Midbrain (tissue), 1 donor: Measurements from ENCODE around the gene FOXM1.

ENCODE experiments used
- DNase-seq: peaks from one replicate; lab custom pipeline; 2025; lab: John Stamatoyannopoulos, UW

Gene FOXM1

GRCh38 chr12:2877047-2877952 is at the start of gene FOXM1, which contains the start of gene RHNO1:
TSS of gene FOXM1 (minus strand) at chr12:2877174. CDS start at chr12:2874478, 2,696 bp downstream.
TSS of gene RHNO1 (plus strand) at chr12:2877223. CDS start at chr12:2885367, 8,144 bp downstream.
- DNase-seq = peak; percentile 94

DNA sequence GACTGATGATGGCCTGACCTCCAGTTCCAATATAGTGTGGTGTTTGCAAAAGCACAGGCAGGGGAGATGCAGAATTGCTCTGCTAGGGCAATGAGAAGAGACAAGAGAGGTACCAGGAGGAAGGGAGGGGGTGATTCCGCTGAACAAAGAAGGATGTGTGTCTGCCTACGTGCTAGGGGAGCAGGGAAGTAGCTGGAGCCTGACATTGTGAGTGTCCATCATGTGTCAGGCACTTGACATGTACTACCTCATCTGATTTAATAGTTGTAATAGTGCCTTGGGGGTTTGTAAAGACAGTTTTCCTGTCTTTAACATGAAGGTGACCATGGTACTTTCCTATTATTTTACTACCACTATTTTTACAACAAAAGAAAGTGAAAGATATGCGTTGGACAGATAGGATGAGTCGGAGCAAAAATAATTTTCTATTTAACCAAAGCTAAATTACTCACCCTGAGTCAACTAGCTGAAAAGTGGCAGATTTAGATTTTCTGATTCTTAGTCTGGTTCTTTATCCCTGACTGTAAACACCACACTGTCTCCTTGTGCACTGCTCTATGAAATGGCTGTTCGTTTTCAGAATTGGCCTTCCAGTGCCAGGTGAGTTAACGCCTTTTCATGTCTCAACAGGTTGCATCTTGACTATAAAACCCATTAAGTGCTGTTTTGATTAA is 48.5 kb upstream of the FOXM1 start:
- no peak for DNase-seq

DNA sequence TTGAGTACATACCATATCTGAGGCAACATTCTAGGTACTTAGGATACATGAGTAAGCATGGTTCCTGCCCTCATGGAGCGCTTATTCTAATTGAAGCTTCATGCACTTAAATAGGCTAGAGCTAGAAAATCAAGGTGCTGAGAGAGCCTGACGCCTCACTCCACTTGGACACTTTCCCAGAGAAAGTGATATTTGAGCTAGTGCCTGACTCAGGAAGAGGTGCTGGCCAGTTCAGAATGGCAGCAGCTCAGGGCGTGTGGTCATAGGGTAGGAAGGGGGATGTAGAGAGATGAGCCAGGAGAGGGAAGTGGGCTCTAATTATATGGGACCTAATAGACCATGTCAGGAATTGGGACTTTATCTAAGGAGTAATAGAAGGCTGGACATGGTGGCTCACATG is 47.0 kb upstream of the FOXM1 start:
- DNase-seq = no peak

GRCh38 chr12:2923057-2923456 is 46.1 kb upstream of the FOXM1 start:
- DNase-seq = no peak

GRCh38 chr12:2922329-2922728 is 45.4 kb upstream of the FOXM1 start:
- no peak for DNase-seq

- no peak for DNase-seq
These were observed 42.3 kb upstream of the FOXM1 start for GRCh38 chr12:2919249-2919648.

GRCh38 chr12:2912216-2912575 is 35.2 kb upstream of the FOXM1 start:
- no peak for DNase-seq

DNA sequence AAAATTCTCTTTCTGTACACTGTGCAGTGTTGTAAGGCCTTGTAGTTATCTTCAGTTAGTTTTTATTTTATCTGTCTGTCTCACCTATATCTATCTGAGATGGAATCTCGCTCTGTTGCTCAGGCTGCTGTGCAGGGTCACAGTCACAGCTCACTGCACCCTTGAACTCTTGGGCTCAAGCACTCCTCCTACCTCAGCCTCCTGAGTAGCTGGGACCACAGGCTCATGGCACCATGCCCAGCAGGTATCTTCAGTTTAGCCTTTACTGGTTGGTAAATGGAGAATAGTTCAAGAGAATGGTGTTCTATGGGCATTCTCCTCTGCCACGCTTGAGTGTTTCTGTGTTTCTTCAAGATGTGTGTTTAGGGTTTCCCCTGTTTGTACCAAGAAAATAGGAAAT is 27.3 kb upstream of the FOXM1 start:
- DNase-seq = no peak

DNA sequence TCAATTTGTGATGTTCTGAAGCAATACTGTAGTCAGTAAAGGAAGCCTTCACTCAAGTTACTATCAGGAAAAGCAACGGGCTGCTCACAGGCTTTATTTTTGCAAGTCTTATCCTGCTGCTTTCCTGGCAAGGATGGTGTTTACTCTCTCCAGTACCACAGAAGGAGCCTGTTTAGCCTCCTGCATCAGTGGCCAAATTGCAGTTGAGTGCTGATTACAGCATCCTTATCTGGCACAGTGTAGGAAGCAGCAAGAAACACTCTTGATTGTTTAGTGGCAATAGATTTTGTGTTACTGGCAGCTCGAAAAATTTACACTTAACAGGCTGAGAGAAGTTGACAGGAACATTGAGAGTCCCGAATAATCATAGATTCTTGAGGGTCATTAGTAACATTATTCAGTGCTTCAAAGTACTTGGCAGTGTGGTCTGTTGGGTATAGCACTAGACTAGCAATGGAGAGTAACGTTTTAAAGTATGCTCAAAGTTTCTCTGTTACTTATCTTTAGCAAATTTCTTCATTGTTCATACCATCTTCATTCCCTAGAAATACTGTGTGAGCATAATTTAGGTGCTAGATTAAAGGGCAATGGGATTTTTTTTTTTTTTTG is 25.4 kb upstream of the FOXM1 start:
- peak; percentile 43 for DNase-seq

DNA sequence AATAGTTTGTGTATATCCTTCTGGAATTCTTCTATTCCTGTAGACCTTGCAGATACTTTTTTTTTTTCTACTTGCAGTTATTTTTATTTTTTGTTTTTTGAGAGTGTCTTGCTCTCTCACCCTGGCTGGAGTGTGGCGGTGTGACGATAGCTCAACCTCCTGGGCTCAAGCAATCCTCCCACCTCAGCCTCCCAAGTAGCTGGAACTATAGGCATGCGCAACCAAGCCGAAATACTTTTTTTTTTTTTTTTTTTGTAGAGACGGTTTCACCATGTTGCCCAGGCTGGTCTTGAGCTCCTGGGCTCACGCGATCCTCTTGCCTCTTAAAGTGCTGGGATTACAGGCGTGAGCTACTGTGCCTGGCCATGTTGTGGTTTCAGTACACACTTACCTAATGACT is 23.7 kb upstream of the FOXM1 start:
- no peak for DNase-seq

DNA sequence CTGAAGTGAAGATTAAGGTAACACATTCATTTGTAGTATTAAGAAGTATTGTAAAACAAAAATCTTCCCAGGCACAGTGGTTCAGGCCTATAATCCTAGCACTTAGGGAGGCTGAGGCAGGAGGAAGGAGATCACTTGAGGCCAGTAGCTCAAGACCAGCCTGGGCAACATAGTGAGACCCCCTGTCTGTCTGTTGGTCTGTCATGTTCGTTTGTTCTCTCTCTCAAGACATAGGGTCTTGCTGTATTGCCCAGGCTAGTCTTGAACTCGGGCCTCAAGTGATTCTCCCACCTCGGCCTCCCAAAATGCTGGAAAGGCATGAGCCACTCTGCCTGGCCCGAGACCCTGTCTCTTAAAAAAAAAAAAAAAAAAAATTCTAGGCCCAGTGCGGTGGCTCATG is 20.4 kb upstream of the FOXM1 start:
- no peak for DNase-seq

DNA sequence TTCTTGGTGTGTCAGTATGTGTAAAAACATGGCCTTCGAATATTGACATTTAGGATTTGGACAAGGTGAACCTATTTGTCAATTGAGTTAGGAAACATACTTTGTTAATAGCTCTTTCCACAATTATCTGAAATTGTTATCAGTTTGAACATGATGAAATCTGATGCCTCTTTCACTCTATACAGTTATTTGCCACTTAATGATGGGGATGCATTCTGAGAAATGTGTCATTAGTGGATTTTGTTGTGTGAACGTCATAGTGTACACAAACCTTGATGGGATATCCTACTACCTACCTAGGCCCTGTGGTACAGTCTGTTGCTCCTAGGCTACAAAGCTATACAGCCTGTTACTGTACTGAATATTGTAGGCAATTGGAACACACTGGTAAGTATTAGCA is 18.5 kb upstream of the FOXM1 start:
- DNase-seq = no peak

GRCh38 chr12:2895051-2895451 is 18.1 kb upstream of the FOXM1 start:
- peak; percentile 21 for DNase-seq

- DNase-seq = no peak
These were observed 16.0 kb upstream of the FOXM1 start for GRCh38 chr12:2893007-2893406.

- no peak for DNase-seq
These were observed 15.3 kb upstream of the FOXM1 start for GRCh38 chr12:2892246-2892645.

DNA sequence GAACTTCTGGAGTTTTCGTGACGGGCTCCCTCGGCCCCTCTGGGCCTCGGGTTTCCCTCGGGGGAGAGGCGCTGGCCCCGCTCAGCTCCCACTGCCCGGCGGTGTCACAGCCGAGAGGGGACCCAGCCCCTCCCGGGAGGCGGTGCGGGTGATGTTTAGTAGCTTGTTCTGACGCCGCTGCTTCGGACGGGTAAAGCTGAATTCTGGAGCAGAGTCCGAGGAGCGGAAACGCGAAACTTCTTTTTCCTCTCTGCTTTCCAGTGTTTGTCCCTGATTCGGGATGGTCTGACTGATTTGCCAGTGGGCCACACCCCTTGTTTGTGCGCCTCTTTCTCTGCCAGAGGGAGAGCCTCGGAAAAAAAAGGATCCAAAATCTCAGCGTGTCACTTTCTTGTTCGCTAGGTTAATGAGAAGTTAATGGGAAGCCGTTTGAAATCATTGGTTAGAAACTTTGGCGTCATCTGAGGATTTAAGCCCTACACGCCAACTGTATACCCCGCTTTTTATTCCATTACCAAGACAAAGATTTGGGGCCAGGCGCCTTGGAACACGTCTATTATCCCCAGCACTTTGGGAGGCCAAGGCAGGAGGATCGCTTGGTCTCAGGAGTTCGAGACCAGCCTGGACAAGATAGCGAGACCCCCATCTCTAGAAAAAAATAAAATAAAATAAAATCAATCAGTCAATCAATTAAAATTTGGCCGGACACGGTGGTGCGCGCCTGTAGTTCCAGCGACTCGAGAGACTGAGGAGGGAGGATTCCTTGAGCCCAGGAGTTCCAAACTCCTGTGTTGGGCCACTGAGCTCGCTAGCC is 14.5 kb upstream of the FOXM1 start:
- DNase-seq = peak; percentile 33

GRCh38 chr12:2890388-2891239 is 13.6 kb upstream of the FOXM1 start, which contains the start of gene TULP3:
TSS of gene TULP3 (plus strand) at chr12:2890891. CDS start at chr12:2890948, 57 bp downstream.
- peak; percentile 99 for DNase-seq

- DNase-seq = no peak
These were observed 13.0 kb upstream of the FOXM1 start for GRCh38 chr12:2890001-2890387.

- no peak for DNase-seq
These were observed 9.9 kb upstream of the FOXM1 start for GRCh38 chr12:2886768-2887450.

DNA sequence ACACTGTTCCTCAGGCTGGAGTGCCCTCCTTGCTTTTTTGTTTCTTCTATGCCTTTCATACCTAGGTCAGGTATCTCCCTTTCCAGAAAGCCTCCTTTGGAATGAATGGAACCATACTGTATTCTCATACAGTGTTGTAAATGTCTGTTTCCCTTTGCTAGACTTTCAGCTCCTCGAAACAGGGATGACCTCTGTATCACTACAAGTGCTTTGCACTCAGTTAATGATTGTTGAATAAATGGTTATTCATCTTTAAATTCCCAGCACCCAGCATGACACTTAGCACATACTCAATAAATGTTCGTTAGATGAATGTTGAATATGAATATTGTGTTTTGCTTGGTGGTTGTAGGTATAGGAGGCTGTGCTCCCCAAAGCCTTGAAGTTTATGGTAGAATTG is 7.8 kb upstream of the FOXM1 start:
- DNase-seq = no peak
